Osteocyte (in vitro differentiated cells): ENCODE measurements around the gene PRH2. TPM values are rescaled to one million over a fixed set of nuclear protein-coding genes. Genes with fewer than 3 reads are reported as not detected.

Experiments
- DNase-seq: peaks from one replicate; pipeline ENCODE4 v3.0.0; 2021; ENCODE audit warnings: mixed read lengths; ENCODE audit not compliant: unreplicated experiment; ENCODE audit errors: extremely low spot score
- H3K27ac Mint-ChIP-seq: one replicate; pipeline ENCODE4 v1.8.0; 2021; ENCODE audit warnings: mild to moderate bottlenecking, mixed read lengths; ENCODE audit not compliant: unreplicated experiment
- H3K27me3 Mint-ChIP-seq: one replicate; pipeline ENCODE4 v1.8.0; 2021; ENCODE audit warnings: mixed read lengths; ENCODE audit not compliant: unreplicated experiment
- H3K36me3 Mint-ChIP-seq: one replicate; pipeline ENCODE4 v1.8.0; 2021; ENCODE audit warnings: mixed read lengths; ENCODE audit not compliant: unreplicated experiment
- H3K4me1 Mint-ChIP-seq: one replicate; pipeline ENCODE4 v1.8.0; 2021; ENCODE audit warnings: mixed read lengths; ENCODE audit not compliant: unreplicated experiment
- H3K4me3 Mint-ChIP-seq: one replicate; pipeline ENCODE4 v1.8.0; 2021; ENCODE audit warnings: mild to moderate bottlenecking, moderate library complexity, mixed read lengths; ENCODE audit not compliant: unreplicated experiment
- H3K9me3 Mint-ChIP-seq: one replicate; pipeline ENCODE4 v1.8.0; 2021; ENCODE audit warnings: mixed read lengths; ENCODE audit not compliant: unreplicated experiment
- total RNA-seq: library from RNA; stranded (reverse); gene quantifications from 2 replicates; pipeline ENCODE4 v1.2.1, GENCODE V29; 2021
- TF ChIP-seq, protein P1 (sequence below): fragments of 200-600 bp; sonication (generic); IDR thresholded peaks from 2 replicates; pipeline ENCODE4 v1.5.0; 2021; ENCODE audit warnings: antibody characterized with exemption, mild to moderate bottlenecking, moderate library complexity

PRH2 gene
- total RNA-seq, 1 donor from 2014 or later = not detected

DNA sequence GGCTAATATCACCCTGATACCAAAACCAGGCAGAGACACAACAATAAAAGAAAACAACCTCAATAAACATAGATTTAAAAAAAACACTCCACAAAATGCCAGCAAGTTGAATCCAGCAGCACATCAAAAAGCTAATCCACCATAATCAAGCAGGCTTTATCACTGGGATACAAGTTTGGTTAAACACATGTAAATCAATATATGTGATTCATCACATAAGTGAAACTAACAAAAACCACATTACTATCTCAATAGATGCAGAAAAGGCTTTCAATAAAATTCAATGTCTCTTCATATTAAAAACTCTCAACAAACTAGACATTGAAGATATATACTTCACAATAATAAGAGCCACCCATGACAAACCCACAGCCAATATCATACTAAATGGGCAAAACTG, 27.0 kb downstream of the PRH2 start:
- H3K9me3 Mint-ChIP-seq = peaks cover 37% of the 10 kb centered on the region
- H3K4me1 Mint-ChIP-seq = peaks cover 14% of the 10 kb centered on the region
- no peak overlapping the region for H3K4me3 Mint-ChIP-seq
- no peak overlapping the region for H3K27ac Mint-ChIP-seq
- TF ChIP-seq, protein P1, sequence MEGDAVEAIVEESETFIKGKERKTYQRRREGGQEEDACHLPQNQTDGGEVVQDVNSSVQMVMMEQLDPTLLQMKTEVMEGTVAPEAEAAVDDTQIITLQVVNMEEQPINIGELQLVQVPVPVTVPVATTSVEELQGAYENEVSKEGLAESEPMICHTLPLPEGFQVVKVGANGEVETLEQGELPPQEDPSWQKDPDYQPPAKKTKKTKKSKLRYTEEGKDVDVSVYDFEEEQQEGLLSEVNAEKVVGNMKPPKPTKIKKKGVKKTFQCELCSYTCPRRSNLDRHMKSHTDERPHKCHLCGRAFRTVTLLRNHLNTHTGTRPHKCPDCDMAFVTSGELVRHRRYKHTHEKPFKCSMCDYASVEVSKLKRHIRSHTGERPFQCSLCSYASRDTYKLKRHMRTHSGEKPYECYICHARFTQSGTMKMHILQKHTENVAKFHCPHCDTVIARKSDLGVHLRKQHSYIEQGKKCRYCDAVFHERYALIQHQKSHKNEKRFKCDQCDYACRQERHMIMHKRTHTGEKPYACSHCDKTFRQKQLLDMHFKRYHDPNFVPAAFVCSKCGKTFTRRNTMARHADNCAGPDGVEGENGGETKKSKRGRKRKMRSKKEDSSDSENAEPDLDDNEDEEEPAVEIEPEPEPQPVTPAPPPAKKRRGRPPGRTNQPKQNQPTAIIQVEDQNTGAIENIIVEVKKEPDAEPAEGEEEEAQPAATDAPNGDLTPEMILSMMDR = no peak
- no peaks in the 10 kb centered on the region for H3K27me3 Mint-ChIP-seq
- peaks cover 25% of the 10 kb centered on the region for H3K36me3 Mint-ChIP-seq
- no peak for DNase-seq

DNA sequence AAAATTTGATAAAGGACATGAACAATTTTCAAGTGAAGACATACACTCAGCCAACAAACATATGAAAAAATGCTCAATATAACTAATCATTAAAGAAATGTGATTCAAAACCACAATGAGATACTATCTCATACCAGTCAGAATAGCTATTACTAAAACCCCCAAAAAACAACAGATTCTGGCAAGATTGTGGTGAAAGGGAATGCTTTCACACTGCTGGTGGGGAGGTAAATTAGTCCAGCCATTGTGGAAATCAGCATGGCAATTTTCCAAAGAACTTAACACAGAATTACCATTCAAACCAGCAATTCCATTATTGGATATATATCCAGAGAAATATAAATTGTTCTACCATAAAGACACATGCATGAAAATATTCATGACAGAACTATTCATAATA, 28.7 kb downstream of the PRH2 start:
- H3K36me3 Mint-ChIP-seq = peaks cover 25% of the 10 kb centered on the region
- H3K27ac Mint-ChIP-seq = no peak overlapping the region
- peaks cover 35% of the 10 kb centered on the region for H3K9me3 Mint-ChIP-seq
- TF ChIP-seq, protein P1 = no peak
- no peaks in the 10 kb centered on the region for H3K27me3 Mint-ChIP-seq
- no peak overlapping the region for H3K4me3 Mint-ChIP-seq
- peaks cover 12% of the 10 kb centered on the region for H3K4me1 Mint-ChIP-seq
- DNase-seq = no peak

DNA sequence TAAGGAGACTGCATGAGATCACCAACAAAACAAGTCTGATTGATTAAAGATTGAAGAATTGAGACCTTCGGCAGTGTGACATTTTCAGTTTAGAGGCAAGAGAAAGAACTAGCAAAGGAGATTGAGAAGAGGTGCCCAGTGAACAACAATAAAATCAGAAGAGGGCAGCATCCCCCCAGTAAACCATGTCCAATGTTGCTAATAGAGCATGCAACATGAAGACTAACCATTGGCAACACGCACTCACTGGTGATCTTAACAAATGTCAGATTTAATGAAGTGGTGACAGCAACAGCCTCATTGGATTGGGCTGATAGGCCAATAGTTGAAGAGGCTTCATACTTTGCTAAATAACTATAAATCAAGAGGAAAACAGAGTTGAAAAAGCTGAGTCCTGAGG, 30.8 kb downstream of the PRH2 start:
- Mint-ChIP-seq H3K4me3 (no peak overlapping the region), H3K4me1 (no peaks in the 10 kb centered on the region), H3K9me3 (peaks cover 22% of the 10 kb centered on the region), H3K27ac (no peak overlapping the region), H3K36me3 (peaks cover 18% of the 10 kb centered on the region), H3K27me3 (no peaks in the 10 kb centered on the region)
- TF ChIP-seq, protein P1 = no peak
- no peak for DNase-seq

DNA sequence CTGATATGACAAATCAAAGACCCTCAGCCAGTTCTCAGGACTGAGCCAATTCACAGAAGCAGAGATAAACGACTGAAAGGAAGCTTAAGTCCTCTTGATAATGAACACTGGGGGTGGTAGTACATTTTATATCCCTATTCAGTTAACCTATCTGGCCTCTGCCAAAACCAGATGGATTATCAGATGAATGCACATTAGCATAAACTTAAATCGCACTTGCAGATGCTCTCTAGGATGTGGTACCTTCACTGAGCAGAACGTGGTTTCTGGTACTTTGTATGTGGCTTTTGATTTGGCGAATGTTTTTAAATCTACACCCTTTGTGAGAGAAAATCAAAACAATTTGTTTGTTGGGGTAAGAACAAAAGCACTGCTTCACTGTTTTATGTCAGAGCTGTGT, 31.2 kb downstream of the PRH2 start:
- no peak overlapping the region for H3K4me3 Mint-ChIP-seq
- H3K36me3 Mint-ChIP-seq = peaks cover 15% of the 10 kb centered on the region
- no peaks in the 10 kb centered on the region for H3K27me3 Mint-ChIP-seq
- H3K4me1 Mint-ChIP-seq = no peaks in the 10 kb centered on the region
- TF ChIP-seq, protein P1 = no peak
- DNase-seq = no peak
- no peak overlapping the region for H3K27ac Mint-ChIP-seq
- H3K9me3 Mint-ChIP-seq = peaks cover 18% of the 10 kb centered on the region

DNA sequence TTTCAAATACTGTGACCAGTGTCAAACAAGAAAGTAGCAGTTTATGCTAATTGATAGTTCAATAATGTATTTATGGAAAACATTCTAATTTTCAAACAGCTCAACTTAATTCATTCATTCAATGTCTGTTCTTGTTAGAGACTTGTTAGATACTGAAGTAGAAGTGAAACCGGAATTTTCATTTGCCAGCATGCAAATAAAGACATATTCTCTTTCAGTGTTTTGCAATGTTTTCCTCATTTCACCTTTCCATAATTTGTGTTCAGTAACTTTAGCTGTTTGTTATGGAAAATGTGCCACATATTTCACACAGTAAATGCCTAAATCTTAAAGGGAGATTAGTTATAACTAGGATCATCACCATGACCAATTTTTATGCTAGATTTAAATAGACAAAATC, 36.4 kb downstream of the PRH2 start:
- no peak overlapping the region for H3K27ac Mint-ChIP-seq
- no peaks in the 10 kb centered on the region for H3K36me3 Mint-ChIP-seq

More for the DNA sequence above, 36.4 kb downstream of the PRH2 start:
- no peaks in the 10 kb centered on the region for H3K9me3 Mint-ChIP-seq
- DNase-seq = no peak
- H3K27me3 Mint-ChIP-seq = no peaks in the 10 kb centered on the region
- no peak overlapping the region for H3K4me3 Mint-ChIP-seq
- TF ChIP-seq, protein P1 = no peak
- peaks cover 29% of the 10 kb centered on the region for H3K4me1 Mint-ChIP-seq
